ENCODE results near the gene RABGAP1L.
"Not testable (repeated sequence)": the region's sequence is repeated elsewhere in the genome, so short reads cannot be mapped to it uniquely, and the experiment has no call there.

The RABGAP1L gene

DNA sequence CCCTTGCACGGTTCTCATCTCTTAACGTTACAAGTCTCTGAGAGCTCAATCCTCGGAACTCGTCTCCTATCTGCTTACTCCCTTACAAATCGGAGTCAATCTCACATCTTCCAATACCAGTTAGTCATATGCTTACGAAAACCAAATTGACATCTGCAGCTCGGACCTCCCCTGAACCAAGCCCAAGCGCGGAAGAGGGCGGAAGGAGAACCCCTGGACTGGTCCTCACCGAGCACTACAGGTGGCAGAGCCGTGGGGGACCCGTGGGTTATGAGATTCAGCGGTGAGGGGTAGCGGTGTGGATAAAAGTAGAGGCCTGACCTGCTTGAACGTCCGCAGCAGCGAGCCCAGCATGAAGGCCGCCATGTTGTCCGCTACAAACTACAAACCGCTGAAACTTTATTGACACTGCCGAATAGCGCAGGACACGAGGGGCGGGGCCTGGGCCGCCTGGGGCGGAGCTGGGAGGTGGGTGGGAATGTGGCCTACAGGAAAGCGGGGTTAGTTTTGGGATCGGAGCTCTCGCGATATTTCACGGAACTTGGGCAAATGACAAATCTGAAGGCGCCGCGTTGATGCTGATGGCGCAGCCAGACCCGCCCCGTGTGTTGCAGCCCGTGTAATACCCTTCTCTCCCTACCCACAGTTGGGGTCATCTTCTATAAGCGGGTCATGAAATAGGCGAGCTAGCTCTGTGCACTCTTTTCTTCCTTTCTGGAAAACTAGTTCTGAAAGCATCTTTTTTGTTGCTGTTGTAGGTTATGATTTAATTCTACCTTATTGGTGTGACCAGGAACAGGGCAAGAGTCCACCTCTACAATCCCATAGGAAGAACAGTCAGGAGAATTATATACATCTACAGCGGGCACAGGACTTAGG is 864.0 kb downstream of the RABGAP1L start, which contains the start of gene MRPS14:
Gene MRPS14, minus strand, starts transcription at position 383 of the 879 bp plus-strand sequence. Its CDS starts 17 bp downstream, at position 366.
- Histone ChIP-seq H3K36me3 (replicated peaks in 1 of 2; ENCODE audit: control insufficient read depth in 2 of 2, insufficient read depth in 2 of 2, low read length in 2 of 2) (peaks cover 1 to 27% of the 10 kb centered on the region in 2 donors), H3K23ac (ENCODE audit: low read depth, low read length, poor library complexity) (no peak within 1 kb of the TSS), H2BK120ac (ENCODE audit: low read depth, low read length) (no peak within 1 kb of the TSS), H3K4ac (ENCODE audit: low read length) (no peak within 1 kb of the TSS), H2BK5ac (ENCODE audit: low read length) (no peak within 1 kb of the TSS), H3K18ac (ENCODE audit: low read length) (peak within 1 kb of the TSS; percentile 93), H3K27me3 (ENCODE audit: control insufficient read depth in 3 of 3, insufficient read depth in 3 of 3, low read depth in 1 of 3, low read length in 3 of 3) (no peaks in the 10 kb centered on the region), H3K27ac (replicated peaks; ENCODE audit: low read length) (no peak within 1 kb of the TSS), H2BK15ac (ENCODE audit: low read length) (no peak within 1 kb of the TSS), H4K91ac (ENCODE audit: low read depth, low read length, poor library complexity) (no peak within 1 kb of the TSS), H3K4me1 (ENCODE audit: control insufficient read depth in 2 of 2, insufficient read depth in 1 of 2, low read depth in 1 of 2, low read length in 2 of 2) (no peaks in the 10 kb centered on the region), H3K4me3 (ENCODE audit: low read length in 2 of 2) (peak within 1 kb of the TSS; percentile 85 to 95), H3K9me3 (replicated peaks in 1 of 2; ENCODE audit: control insufficient read depth in 2 of 2, insufficient read depth in 1 of 2, low read depth in 1 of 2, low read length in 2 of 2) (no peaks in the 10 kb centered on the region), H2BK12ac (ENCODE audit: low read length) (no peak within 1 kb of the TSS), H3K9ac (ENCODE audit: low read depth, low read length, poor library complexity) (peak within 1 kb of the TSS; percentile 95), H3K79me1 (ENCODE audit: low read depth, low read length) (no peaks in the 10 kb centered on the region), H2AFZ (ENCODE audit: low read length) (peak within 1 kb of the TSS; percentile 91), H4K8ac (ENCODE audit: low read depth, low read length) (peak within 1 kb of the TSS; percentile 97), H2AK5ac (ENCODE audit: low read depth, low read length) (no peak within 1 kb of the TSS), H3K4me2 (ENCODE audit: insufficient read depth, low read length, poor library complexity, severe bottlenecking) (peak within 1 kb of the TSS; percentile 83), H3K14ac (ENCODE audit: low read length) (no peak within 1 kb of the TSS)
- DNase-seq (ENCODE audit: low spot score): peak; percentile 95
- no CpG with 5 or more reads among the region's 42 CpGs for WGBS, 2 donors (ENCODE audit: extremely low coverage in 2 of 2, insufficient read length in 2 of 2, insufficient replicate concordance in 1 of 2)

DNA sequence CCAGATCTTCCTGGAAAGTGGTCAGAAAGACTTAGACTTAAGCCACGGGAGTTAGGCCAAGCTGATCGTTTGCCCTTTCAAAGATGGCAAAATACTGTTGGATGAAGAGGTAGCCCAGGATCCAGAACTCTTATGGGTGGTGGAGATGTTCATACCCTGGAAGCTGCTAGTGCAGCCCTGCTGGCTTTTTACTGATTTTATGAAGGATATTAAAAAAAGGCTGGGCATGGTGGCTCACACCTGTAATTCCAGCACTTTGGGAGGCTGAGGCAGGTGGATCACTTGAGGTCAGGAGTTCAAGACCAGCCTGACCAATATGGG is 864.6 kb downstream of the RABGAP1L start:
- not testable (repeated sequence) for H2BK15ac ChIP-seq (ENCODE audit: low read length); DNase-seq (ENCODE audit: low spot score); H3K27me3 ChIP-seq (ENCODE audit: control insufficient read depth in 3 of 3, insufficient read depth in 3 of 3, low read depth in 1 of 3, low read length in 3 of 3); H2BK120ac ChIP-seq (ENCODE audit: low read depth, low read length); H3K4ac ChIP-seq (ENCODE audit: low read length); H3K9me3 ChIP-seq (replicated peaks in 1 of 2; ENCODE audit: control insufficient read depth in 2 of 2, insufficient read depth in 1 of 2, low read depth in 1 of 2, low read length in 2 of 2); H3K4me1 ChIP-seq (ENCODE audit: control insufficient read depth in 2 of 2, insufficient read depth in 1 of 2, low read depth in 1 of 2, low read length in 2 of 2); H2BK12ac ChIP-seq (ENCODE audit: low read length); H3K14ac ChIP-seq (ENCODE audit: low read length); H3K79me1 ChIP-seq (ENCODE audit: low read depth, low read length); H3K18ac ChIP-seq (ENCODE audit: low read length); H2AK5ac ChIP-seq (ENCODE audit: low read depth, low read length); H3K23ac ChIP-seq (ENCODE audit: low read depth, low read length, poor library complexity); H2BK5ac ChIP-seq (ENCODE audit: low read length); H4K91ac ChIP-seq (ENCODE audit: low read depth, low read length, poor library complexity); H3K9ac ChIP-seq (ENCODE audit: low read depth, low read length, poor library complexity); H3K27ac ChIP-seq (replicated peaks; ENCODE audit: low read length); H4K8ac ChIP-seq (ENCODE audit: low read depth, low read length)
- Histone ChIP-seq H2AFZ (ENCODE audit: low read length) (peak overlapping the region; percentile 91), H3K4me2 (ENCODE audit: insufficient read depth, low read length, poor library complexity, severe bottlenecking) (peak overlapping the region; percentile 62), H3K36me3 (replicated peaks in 1 of 2; ENCODE audit: control insufficient read depth in 2 of 2, insufficient read depth in 2 of 2, low read length in 2 of 2) (peaks cover 0 to 21% of the 10 kb centered on the region in 2 donors), H3K4me3 (ENCODE audit: low read length in 2 of 2) (peak overlapping the region; percentile 69 to 85)
- no CpG with 5 or more reads among the region's 2 CpGs for WGBS, 2 donors (ENCODE audit: extremely low coverage in 2 of 2, insufficient read length in 2 of 2, insufficient replicate concordance in 1 of 2)

DNA sequence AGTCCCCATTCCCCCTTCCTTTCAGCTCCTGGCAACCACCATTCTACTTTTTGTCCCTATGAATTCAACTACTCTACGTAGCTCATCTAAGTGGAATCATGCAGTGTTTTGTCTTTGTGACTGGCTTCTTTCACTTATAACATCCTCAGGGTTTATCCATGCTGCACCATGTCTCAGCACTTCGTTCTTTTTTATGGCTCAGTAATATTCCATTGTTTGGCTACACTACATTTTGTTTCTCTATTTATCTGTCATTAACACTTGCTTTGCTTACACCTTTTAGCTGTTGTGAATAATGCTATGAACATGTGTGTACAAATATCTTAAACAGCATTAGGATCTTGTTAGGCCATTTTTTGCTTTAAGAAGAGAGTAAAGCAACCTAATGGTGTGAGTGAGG is 865.5 kb downstream of the RABGAP1L start:
- Histone ChIP-seq H3K79me1 (ENCODE audit: low read depth, low read length) (no peaks in the 10 kb centered on the region), H2BK12ac (ENCODE audit: low read length) (no peak overlapping the region), H3K36me3 (replicated peaks in 1 of 2; ENCODE audit: control insufficient read depth in 2 of 2, insufficient read depth in 2 of 2, low read length in 2 of 2) (peaks cover 0 to 13% of the 10 kb centered on the region in 2 donors), H2BK5ac (ENCODE audit: low read length) (no peak overlapping the region), H3K27me3 (ENCODE audit: control insufficient read depth in 3 of 3, insufficient read depth in 3 of 3, low read depth in 1 of 3, low read length in 3 of 3) (no peaks in the 10 kb centered on the region), H2AFZ (ENCODE audit: low read length) (no peak overlapping the region), H3K4me3 (ENCODE audit: low read length in 2 of 2) (no peak overlapping the region), H4K8ac (ENCODE audit: low read depth, low read length) (no peak overlapping the region), H3K4me2 (ENCODE audit: insufficient read depth, low read length, poor library complexity, severe bottlenecking) (no peak overlapping the region), H3K14ac (ENCODE audit: low read length) (no peak overlapping the region), H3K9ac (ENCODE audit: low read depth, low read length, poor library complexity) (no peak overlapping the region), H3K23ac (ENCODE audit: low read depth, low read length, poor library complexity) (no peak overlapping the region), H4K91ac (ENCODE audit: low read depth, low read length, poor library complexity) (no peak overlapping the region), H2BK120ac (ENCODE audit: low read depth, low read length) (no peak overlapping the region), H3K18ac (ENCODE audit: low read length) (no peak overlapping the region), H3K27ac (replicated peaks; ENCODE audit: low read length) (no peak overlapping the region), H2AK5ac (ENCODE audit: low read depth, low read length) (no peak overlapping the region), H3K9me3 (replicated peaks in 1 of 2; ENCODE audit: control insufficient read depth in 2 of 2, insufficient read depth in 1 of 2, low read depth in 1 of 2, low read length in 2 of 2) (no peaks in the 10 kb centered on the region), H2BK15ac (ENCODE audit: low read length) (no peak overlapping the region), H3K4ac (ENCODE audit: low read length) (no peak overlapping the region), H3K4me1 (ENCODE audit: control insufficient read depth in 2 of 2, insufficient read depth in 1 of 2, low read depth in 1 of 2, low read length in 2 of 2) (no peaks in the 10 kb centered on the region)
- no peak for DNase-seq (ENCODE audit: low spot score)
- no CpG with 5 or more reads among the region's 2 CpGs for WGBS, 2 donors (ENCODE audit: extremely low coverage in 2 of 2, insufficient read length in 2 of 2, insufficient replicate concordance in 1 of 2)

DNA sequence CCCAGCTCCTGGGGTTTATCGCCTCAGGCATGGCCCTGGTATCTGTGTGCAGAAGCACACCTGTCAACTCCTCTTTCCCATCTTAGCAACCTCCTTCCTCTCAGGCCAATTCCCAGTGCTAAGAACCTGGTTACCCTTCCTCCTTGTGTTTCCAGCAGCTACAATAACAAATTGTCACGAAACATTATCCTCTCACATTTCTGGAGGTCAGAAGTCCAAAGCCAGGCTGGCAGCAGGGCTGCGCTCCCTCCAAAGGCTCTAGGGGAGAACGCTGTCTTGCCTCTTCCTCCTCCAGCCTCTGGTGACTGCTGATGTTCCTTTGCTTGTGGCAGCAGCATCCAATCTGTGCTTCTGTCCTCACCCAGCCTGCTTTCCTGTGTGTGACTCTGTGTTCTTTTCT is 874.6 kb downstream of the RABGAP1L start:
- no peak overlapping the region for H2BK15ac ChIP-seq (ENCODE audit: low read length)
- no peak overlapping the region for H3K9ac ChIP-seq (ENCODE audit: low read depth, low read length, poor library complexity)
- H2BK12ac ChIP-seq (ENCODE audit: low read length): no peak overlapping the region
- no peak overlapping the region for H2AK5ac ChIP-seq (ENCODE audit: low read depth, low read length)
- no peak overlapping the region for H3K23ac ChIP-seq (ENCODE audit: low read depth, low read length, poor library complexity)
- H3K18ac ChIP-seq (ENCODE audit: low read length): no peak overlapping the region
- H4K8ac ChIP-seq (ENCODE audit: low read depth, low read length): no peak overlapping the region
- H3K4me3 ChIP-seq (ENCODE audit: low read length in 2 of 2): no peak overlapping the region
- H3K14ac ChIP-seq (ENCODE audit: low read length): no peak overlapping the region
- H3K27ac ChIP-seq (replicated peaks; ENCODE audit: low read length): no peak overlapping the region
- no peak overlapping the region for H4K91ac ChIP-seq (ENCODE audit: low read depth, low read length, poor library complexity)
- no peaks in the 10 kb centered on the region for H3K79me1 ChIP-seq (ENCODE audit: low read depth, low read length)
- peaks cover 0 to 2% of the 10 kb centered on the region in 2 donors for H3K4me1 ChIP-seq (ENCODE audit: control insufficient read depth in 2 of 2, insufficient read depth in 1 of 2, low read depth in 1 of 2, low read length in 2 of 2)
- H2BK120ac ChIP-seq (ENCODE audit: low read depth, low read length): no peak overlapping the region
- H3K9me3 ChIP-seq (replicated peaks in 1 of 2; ENCODE audit: control insufficient read depth in 2 of 2, insufficient read depth in 1 of 2, low read depth in 1 of 2, low read length in 2 of 2): no peaks in the 10 kb centered on the region
- no peak for DNase-seq (ENCODE audit: low spot score)
- no peak overlapping the region for H3K4ac ChIP-seq (ENCODE audit: low read length)
- H2AFZ ChIP-seq (ENCODE audit: low read length): peak overlapping the region; percentile 33
- H2BK5ac ChIP-seq (ENCODE audit: low read length): no peak overlapping the region
- no peak overlapping the region for H3K4me2 ChIP-seq (ENCODE audit: insufficient read depth, low read length, poor library complexity, severe bottlenecking)
- H3K27me3 ChIP-seq (ENCODE audit: control insufficient read depth in 3 of 3, insufficient read depth in 3 of 3, low read depth in 1 of 3, low read length in 3 of 3): peaks cover 0 to 2% (median 0%) of the 10 kb centered on the region in 3 experiments
- no CpG with 5 or more reads among the region's 4 CpGs for WGBS, 2 donors (ENCODE audit: extremely low coverage in 2 of 2, insufficient read length in 2 of 2, insufficient replicate concordance in 1 of 2)
- H3K36me3 ChIP-seq (replicated peaks in 1 of 2; ENCODE audit: control insufficient read depth in 2 of 2, insufficient read depth in 2 of 2, low read length in 2 of 2): no peaks in the 10 kb centered on the region

Measured in neuronal stem cell (in vitro differentiated cells).